ENCODE measurements around the gene TAX1BP3. TPM values are rescaled to one million over a fixed set of nuclear protein-coding genes. Genes with fewer than 3 reads are reported as not detected.

The TAX1BP3 gene
- total and polyA plus RNA-seq, 4 experiments from 2014 or later, result 12.7 to 32.3 (median 20.7) TPM

- H3K9me3 Mint-ChIP-seq, result peaks cover 0 to 6% (median 0%) of the 10 kb centered on the region in 8 donors
- intact Hi-C loops (cut with micrococcal nuclease), result no loop called here
- Histone ChIP-seq H3K9me3 (ENCODE audit: control insufficient read depth in 1 of 2, low read length in 2 of 2) (no peaks in the 10 kb centered on the region), H3K4me3 (ENCODE audit: low read length in 2 of 2) (no peak overlapping the region), H3K4me1 (ENCODE audit: insufficient read depth, low read length) (no peaks in the 10 kb centered on the region), H3K27me3 (ENCODE audit: insufficient read depth, low read length) (no peaks in the 10 kb centered on the region), H3K27ac (ENCODE audit: low read depth, low read length) (no peak overlapping the region), H3K36me3 (ENCODE audit: insufficient read depth, low read length) (peaks cover 14% of the 10 kb centered on the region)
- ChIA-PET CTCF (ENCODE audit: partially characterized antibody) (no interaction called here), POLR2A (ENCODE audit: partially characterized antibody) (no interaction called here)
- no peak overlapping the region for H3K4me3 Mint-ChIP-seq
- no peaks in the 10 kb centered on the region for H3K27me3 Mint-ChIP-seq
- H3K36me3 Mint-ChIP-seq, result peaks cover 44 to 66% of the 10 kb centered on the region in 2 donors
- DNase-seq, result no peak
- no peaks in the 10 kb centered on the region for H3K4me1 Mint-ChIP-seq
- H3K27ac Mint-ChIP-seq, result no peak overlapping the region
Observed at GRCh38 chr17:3613124-3613523, 55.3 kb downstream of the TAX1BP3 start.

Other genes with a start within 250 kb of the TAX1BP3 start
- not detected for gene OR1E2, start 234.7 kb downstream of the TAX1BP3 start, total RNA-seq
- gene OR1E2, start 234.7 kb downstream of the TAX1BP3 start, polyA plus RNA-seq, result not detected
- not detected for gene SPATA22, start 196.8 kb downstream of the TAX1BP3 start, total RNA-seq
- gene SPATA22, start 196.8 kb downstream of the TAX1BP3 start, polyA plus RNA-seq, result under 1 TPM in 1 of 2 donors, not detected in 1; 0.42 TPM
- not detected for gene ASPA, start 192.6 kb downstream of the TAX1BP3 start, total RNA-seq
- not detected for gene ASPA, start 192.6 kb downstream of the TAX1BP3 start, polyA plus RNA-seq
- under 1 TPM; 0.06 to 0.14 TPM for gene TRPV3, start 110.8 kb downstream of the TAX1BP3 start, total RNA-seq
- gene TRPV3, start 110.8 kb downstream of the TAX1BP3 start, polyA plus RNA-seq, result not detected
- gene TRPV1, start 59.2 kb downstream of the TAX1BP3 start, total RNA-seq, result 1 to 10 TPM; 8.1 to 8.8 TPM
- gene TRPV1, start 59.2 kb downstream of the TAX1BP3 start, polyA plus RNA-seq, result under 1 TPM in 1 of 2 donors, not detected in 1; 0.46 TPM
- gene SHPK, start 32.3 kb downstream of the TAX1BP3 start, total RNA-seq, result 10 to 100 TPM; 10.7 to 11.6 TPM
- 1 to 10 TPM; 5.8 to 6.0 TPM for gene SHPK, start 32.3 kb downstream of the TAX1BP3 start, polyA plus RNA-seq
- gene CTNS, start 31.8 kb downstream of the TAX1BP3 start, total RNA-seq, result 10 to 100 TPM; 11.6 to 12.0 TPM
- 1 to 10 TPM; 7.7 to 8.0 TPM for gene CTNS, start 31.8 kb downstream of the TAX1BP3 start, polyA plus RNA-seq
- 10 to 100 TPM; 27.8 to 29.4 TPM for gene EMC6, start 234 bp upstream of the TAX1BP3 start, total RNA-seq
- gene EMC6, start 234 bp upstream of the TAX1BP3 start, polyA plus RNA-seq, result 100 to 1,000 TPM in 1 of 2 donors, 10 to 100 TPM in 1; 75.7 to 104 TPM
- 10 to 100 TPM; 13.8 to 16.0 TPM for gene P2RX5, start 27.6 kb upstream of the TAX1BP3 start, total RNA-seq
- 10 to 100 TPM; 18.8 to 28.9 TPM for gene P2RX5, start 27.6 kb upstream of the TAX1BP3 start, polyA plus RNA-seq
- gene HASPIN, start 55.3 kb upstream of the TAX1BP3 start, total RNA-seq, result under 1 TPM; 0.28 to 0.41 TPM
- under 1 TPM in 1 of 2 donors, not detected in 1; 0.29 TPM for gene HASPIN, start 55.3 kb upstream of the TAX1BP3 start, polyA plus RNA-seq
- gene ITGAE, start 132.6 kb upstream of the TAX1BP3 start, total RNA-seq, result 10 to 100 TPM; 17.2 to 18.7 TPM
- gene ITGAE, start 132.6 kb upstream of the TAX1BP3 start, polyA plus RNA-seq, result 10 to 100 TPM; 36.6 to 43.6 TPM
- 10 to 100 TPM; 48.5 to 66.7 TPM for gene NCBP3, start 177.7 kb upstream of the TAX1BP3 start, total RNA-seq
- 10 to 100 TPM in 1 of 2 donors, 1 to 10 TPM in 1; 7.7 to 15.8 TPM for gene NCBP3, start 177.7 kb upstream of the TAX1BP3 start, polyA plus RNA-seq
- gene CAMKK1, start 224.5 kb upstream of the TAX1BP3 start, total RNA-seq, result 1 to 10 TPM; 3.5 TPM
- gene CAMKK1, start 224.5 kb upstream of the TAX1BP3 start, polyA plus RNA-seq, result 1 to 10 TPM in 1 of 2 donors, under 1 TPM in 1; 0.18 to 2.6 TPM
- gene P2RX1, start 247.9 kb upstream of the TAX1BP3 start, total RNA-seq, result not detected
- gene P2RX1, start 247.9 kb upstream of the TAX1BP3 start, polyA plus RNA-seq, result not detected

Data from CD4-positive, alpha-beta memory T cell (primary cell).